Activated T-helper 9 cell treated with anti-CD3 and anti-CD28 coated beads, Interleukin-2, amount 50 U/mL, for 16 hours (primary cell): ENCODE measurements around the gene ANXA5.

Source experiments
- DNase-seq: peaks from one replicate; pipeline ENCODE4 v3.0.0-alpha.2; 2020; ENCODE audit warnings: low read depth

The ANXA5 gene

DNA sequence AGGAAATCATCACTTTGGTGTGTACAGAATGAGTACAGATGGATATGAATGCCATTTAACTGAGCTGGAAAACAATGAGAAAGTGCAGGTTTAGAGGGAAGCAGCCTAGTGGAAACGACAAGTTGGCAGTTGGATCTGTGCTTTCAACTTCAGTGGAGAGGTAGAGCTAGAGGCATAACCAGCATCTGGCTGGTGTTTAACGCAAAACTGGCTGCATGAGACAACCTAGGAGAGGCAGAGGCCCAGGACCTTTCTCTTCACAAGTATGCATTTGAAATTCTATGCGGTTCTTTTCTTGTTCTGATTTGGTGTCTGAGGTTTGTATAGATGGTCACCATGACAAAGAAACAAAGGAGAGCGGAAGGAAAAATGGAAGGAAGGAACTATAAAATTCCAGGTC lies 63.1 kb downstream of the ANXA5 start:
- no peak for DNase-seq

DNA sequence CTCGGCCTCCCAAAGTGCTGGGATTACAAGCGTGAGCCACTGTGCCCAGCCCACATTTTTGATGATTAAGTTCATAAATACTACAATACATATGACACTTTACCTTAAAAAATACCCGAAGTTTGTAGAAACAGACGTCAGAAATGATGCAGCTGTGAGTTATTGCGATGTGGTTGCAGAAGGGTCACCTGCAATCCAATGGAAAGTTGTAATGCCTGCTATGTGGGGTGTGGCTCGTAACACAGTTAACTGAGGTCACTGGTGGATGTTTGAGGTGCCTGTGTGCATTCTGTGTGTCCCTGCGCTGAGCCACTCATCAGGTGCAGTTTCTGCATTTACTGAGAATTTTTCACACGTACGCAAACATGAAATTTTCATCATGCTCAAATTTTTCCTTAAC lies 64.1 kb downstream of the ANXA5 start:
- no peak for DNase-seq
